PC-9 (cell line): ENCODE results near the gene FN3KRP. TPM values are rescaled to one million over a fixed set of nuclear protein-coding genes. Genes with fewer than 3 reads are reported as not detected.

Experiments
- BruUV-seq: library from RNA; stranded (reverse); fragments of 400-500 nt; replicated peaks from 2 replicates; lab custom pipeline; 2021; lab: Mats Ljungman, UMichigan
- CTCF ChIA-PET: fragments of 300-600 bp; sonication (Branson Sonifier 250); formaldehyde crosslinking; loops from one replicate; lab custom pipeline; 2022; ENCODE audit warnings: antibody characterized with exemption; lab: Charles Lee
- POLR2A ChIA-PET: fragments of 300-600 bp; sonication (Branson Sonifier 250); formaldehyde crosslinking; loops from one replicate; lab custom pipeline; 2022; ENCODE audit warnings: antibody characterized with exemption; ENCODE audit not compliant: unreplicated experiment; lab: Charles Lee
- DNase-seq, 2 experiments: peaks; one replicate each; pipeline versions ENCODE4 v3.0.0 to v3.0.0-alpha.2; 2015 to 2022; ENCODE audit warnings: mixed read lengths in 1 of 2
- H2AFZ ChIP-seq: fragments of 200-600 bp; sonication (generic); 2 replicates; pipeline ENCODE4 v1.8.1; 2017; ENCODE audit warnings: antibody characterized with exemption
- H3F3A ChIP-seq: fragments of 200-600 bp; sonication (generic); 2 replicates; pipeline ENCODE4 v1.8.1; 2017; ENCODE audit warnings: antibody characterized with exemption, mild to moderate bottlenecking, low read depth; ENCODE audit not compliant: insufficient read depth
- H3K27ac ChIP-seq: fragments of 200-600 bp; sonication (generic); 2 replicates; pipeline ENCODE4 v1.6.1; 2016; ENCODE audit warnings: mixed run types
- H3K27me3 ChIP-seq: fragments of 200-600 bp; sonication (generic); 2 replicates; pipeline ENCODE4 v1.6.1; 2016; ENCODE audit warnings: low read depth, mixed run types; ENCODE audit not compliant: insufficient read depth
- H3K36me3 ChIP-seq: fragments of 200-600 bp; sonication (generic); 2 replicates; pipeline ENCODE4 v1.6.1; 2016; ENCODE audit warnings: low read depth, mixed run types
- H3K4me1 ChIP-seq: fragments of 200-600 bp; sonication (generic); replicated peaks from 2 replicates; pipeline ENCODE4 v1.6.1; 2016; ENCODE audit warnings: mixed run types; ENCODE audit not compliant: insufficient read depth
- H3K4me2 ChIP-seq: fragments of 200-600 bp; sonication (generic); 2 replicates; pipeline ENCODE4 v1.6.1; 2017; ENCODE audit warnings: mixed run types
- H3K4me3 ChIP-seq: fragments of 200-600 bp; sonication (generic); 2 replicates; pipeline ENCODE4 v1.6.1; 2016; ENCODE audit warnings: mixed run types
- H3K79me2 ChIP-seq: fragments of 200-600 bp; sonication (generic); 2 replicates; pipeline ENCODE4 v1.6.1; 2017; ENCODE audit warnings: low read depth, mixed run types
- H3K9me2 ChIP-seq: fragments of 200-600 bp; sonication (generic); 2 replicates; pipeline ENCODE4 v1.8.1; 2017; ENCODE audit warnings: mild to moderate bottlenecking; ENCODE audit not compliant: insufficient read depth
- H3K9me3 ChIP-seq: fragments of 200-600 bp; sonication (generic); 2 replicates; pipeline ENCODE4 v1.8.1; 2016; ENCODE audit warnings: low read depth; ENCODE audit not compliant: insufficient read depth
- H4K20me1 ChIP-seq: fragments of 200-600 bp; sonication (generic); 2 replicates; pipeline ENCODE4 v1.8.1; 2017; ENCODE audit not compliant: insufficient read depth
- EZH2 ChIP-seq: fragments of 200-600 bp; sonication (generic); IDR thresholded peaks from 2 replicates; pipeline ENCODE4 v1.8.0; 2017; ENCODE audit warnings: antibody characterized with exemption, low read depth
- intact Hi-C: fragments of 100-400 bp; cut with micrococcal nuclease; formaldehyde crosslinking; loops from one replicate; pipeline ENCODE4 v1.10.0; 2022; ENCODE audit not compliant: unreplicated experiment
- microRNA-seq: library from miRNA; unstranded; fragments of <30 nt; microRNA quantifications from one replicate; pipeline ENCODE4 v1.2.0, GENCODE V29; 2021; ENCODE audit warnings: borderline number of aligned reads, borderline replicate concordance
- total RNA-seq: library from RNA; stranded (reverse); gene quantifications from 2 replicates; pipeline ENCODE4 v1.2.3, GENCODE V29; 2021
- TF ChIP-seq, protein P1 (sequence below): fragments of 200-600 bp; sonication (generic); conservative IDR thresholded peaks from 2 replicates; pipeline ENCODE4 v1.6.1; 2017; ENCODE audit warnings: mixed run types, antibody characterized with exemption, mild to moderate bottlenecking, moderate library complexity

Gene FN3KRP
- total RNA-seq, 1 experiment from 2014 or later: 28.8 TPM

GRCh38 chr17:82776454-82776853, 59.9 kb downstream of the FN3KRP start:
- Histone ChIP-seq H3K36me3 (no peaks in the 10 kb centered on the region), H3K27me3 (no peaks in the 10 kb centered on the region), H3K9me3 (no peaks in the 10 kb centered on the region), H3K79me2 (no peaks in the 10 kb centered on the region), H2AFZ (no peak overlapping the region), H3K27ac (no peak overlapping the region), H3K4me3 (no peak overlapping the region), H4K20me1 (no peaks in the 10 kb centered on the region), H3K4me1 (no peaks in the 10 kb centered on the region), H3K4me2 (no peak overlapping the region), H3F3A (no peaks in the 10 kb centered on the region), H3K9me2 (no peaks in the 10 kb centered on the region)
- ChIA-PET POLR2A (no interaction called here), CTCF (no interaction called here)
- intact Hi-C loops: no loop called here
- TF ChIP-seq, protein P1, sequence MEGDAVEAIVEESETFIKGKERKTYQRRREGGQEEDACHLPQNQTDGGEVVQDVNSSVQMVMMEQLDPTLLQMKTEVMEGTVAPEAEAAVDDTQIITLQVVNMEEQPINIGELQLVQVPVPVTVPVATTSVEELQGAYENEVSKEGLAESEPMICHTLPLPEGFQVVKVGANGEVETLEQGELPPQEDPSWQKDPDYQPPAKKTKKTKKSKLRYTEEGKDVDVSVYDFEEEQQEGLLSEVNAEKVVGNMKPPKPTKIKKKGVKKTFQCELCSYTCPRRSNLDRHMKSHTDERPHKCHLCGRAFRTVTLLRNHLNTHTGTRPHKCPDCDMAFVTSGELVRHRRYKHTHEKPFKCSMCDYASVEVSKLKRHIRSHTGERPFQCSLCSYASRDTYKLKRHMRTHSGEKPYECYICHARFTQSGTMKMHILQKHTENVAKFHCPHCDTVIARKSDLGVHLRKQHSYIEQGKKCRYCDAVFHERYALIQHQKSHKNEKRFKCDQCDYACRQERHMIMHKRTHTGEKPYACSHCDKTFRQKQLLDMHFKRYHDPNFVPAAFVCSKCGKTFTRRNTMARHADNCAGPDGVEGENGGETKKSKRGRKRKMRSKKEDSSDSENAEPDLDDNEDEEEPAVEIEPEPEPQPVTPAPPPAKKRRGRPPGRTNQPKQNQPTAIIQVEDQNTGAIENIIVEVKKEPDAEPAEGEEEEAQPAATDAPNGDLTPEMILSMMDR: no peak
- no peak for TF ChIP-seq EZH2
- DNase-seq: no peak
- BruUV-seq: no TSS peak

Small RNA genes lying within 50 kb of the gene (microRNA-seq; reads per million reads assigned to microRNA genes)
- not detected for gene MIR4525

Other genes with a start within 250 kb of the FN3KRP start
- gene FOXK2, start 197.0 kb upstream of the FN3KRP start, total RNA-seq: 70.5 and 78.9 TPM in 2 replicates
- gene WDR45B, start 68.3 kb upstream of the FN3KRP start, total RNA-seq: 65.1 and 84.9 TPM in 2 replicates
- 7.9 and 11.0 TPM in 2 replicates for gene RAB40B, start 18.0 kb upstream of the FN3KRP start, total RNA-seq
- 14.0 and 22.5 TPM in 2 replicates for gene FN3K, start 18.9 kb downstream of the FN3KRP start, total RNA-seq
- gene TBCD, start 35.4 kb downstream of the FN3KRP start, total RNA-seq: 111 and 115 TPM in 2 replicates
- gene ZNF750, start 123.3 kb downstream of the FN3KRP start, total RNA-seq: 0.35 and 0.44 TPM in 2 replicates